GM12878 (cell line): ENCODE measurements around the gene MRGPRX4. TPM values are rescaled to one million over a fixed set of nuclear protein-coding genes. Genes with fewer than 3 reads are reported as not detected.

Experiments
- ATAC-seq: fragments of 200-7000 bp; cut with Tn5 transposase; 3 replicates; pipeline ENCODE4 v1.9.1; 2020; ENCODE audit warnings: mild to moderate bottlenecking, moderate library complexity
- BruUV-seq: library from RNA; stranded (reverse); fragments of 400-500 nt; replicated peaks from 2 replicates; lab custom pipeline; 2021; lab: Mats Ljungman, UMichigan
- CTCF ChIA-PET: fragments of 300-600 bp; sonication (Branson Sonifier 250); formaldehyde crosslinking; extraction: SDS; loops from one replicate; lab custom pipeline; 2021; ENCODE audit warnings: inconsistent platforms; lab: Yijun Ruan, JAX
- POLR2A ChIA-PET: fragments of 350-600 bp; formaldehyde crosslinking; extraction: SDS; loops from one replicate; lab custom pipeline; 2021; ENCODE audit warnings: inconsistent platforms; lab: Charles Lee
- RAD21 ChIA-PET: fragments of 300-600 bp; sonication (Branson Sonifier 250); formaldehyde crosslinking; loops from one replicate; lab custom pipeline; 2023; ENCODE audit warnings: antibody characterized with exemption; ENCODE audit not compliant: unreplicated experiment; lab: Charles Lee
- SMC1A ChIA-PET: fragments of 300-600 bp; sonication (Branson Sonifier 250); formaldehyde crosslinking; loops from one replicate; lab custom pipeline; 2023; ENCODE audit not compliant: unreplicated experiment, uncharacterized antibody; lab: Charles Lee
- DNase-seq: peaks from one replicate; pipeline ENCODE4 v3.0.0-alpha.2; 2011; ENCODE audit warnings: low read depth, low spot score
- FAIRE-seq: peaks from 3 replicates; lab custom pipeline; 2011; peaks lifted over from hg19 to GRCh38; lab: Jason Lieb, UNC
- H2AFZ ChIP-seq: 2 replicates; pipeline ENCODE4 v1.6.0; 2011; ENCODE audit warnings: low read depth, low read length, control low read depth; ENCODE audit not compliant: control insufficient read depth
- H3K27ac ChIP-seq: 2 replicates; pipeline ENCODE4 v1.5.1; 2011; ENCODE audit warnings: control low read depth; ENCODE audit not compliant: control insufficient read depth, insufficient read depth
- H3K27me3 ChIP-seq, 2 experiments: replicated peaks in 1 of 2; 2 replicates each; pipeline versions ENCODE4 v1.6.0 to v1.6.1; 2011; ENCODE audit warnings: low read length in 1 of 2; ENCODE audit not compliant: control insufficient read depth in 2 of 2, insufficient read depth in 2 of 2
- H3K36me3 ChIP-seq, 2 experiments: 2 replicates each; pipeline ENCODE4 v1.5.1; 2011; ENCODE audit warnings: low read length in 1 of 2; ENCODE audit not compliant: control insufficient read depth in 2 of 2, insufficient read depth in 2 of 2
- H3K4me1 ChIP-seq: 2 replicates; pipeline ENCODE4 v1.6.1; 2011; ENCODE audit warnings: mild to moderate bottlenecking, low read length, moderate library complexity, mixed read lengths; ENCODE audit not compliant: control insufficient read depth, insufficient read depth
- H3K4me2 ChIP-seq: 2 replicates; pipeline ENCODE4 v1.6.0; 2011; ENCODE audit warnings: control low read depth; ENCODE audit not compliant: control insufficient read depth, insufficient read depth
- H3K4me3 ChIP-seq: fragments of 200-600 bp; sonication (generic); 2 replicates; pipeline ENCODE4 v1.5.1; 2016
- H3K79me2 ChIP-seq: 2 replicates; pipeline ENCODE4 v1.6.0; 2011; ENCODE audit warnings: low read length; ENCODE audit not compliant: control insufficient read depth, insufficient read depth
- H3K9ac ChIP-seq: 2 replicates; pipeline ENCODE4 v1.8.0; 2011; ENCODE audit warnings: low read length, control low read depth, mixed read lengths; ENCODE audit not compliant: control insufficient read depth, insufficient read depth
- H3K9me3 ChIP-seq: replicated peaks from 3 replicates; pipeline ENCODE4 v1.5.1; 2011; ENCODE audit warnings: mild to moderate bottlenecking, low read length; ENCODE audit not compliant: control insufficient read depth, insufficient read depth
- H4K20me1 ChIP-seq: 2 replicates; pipeline ENCODE4 v1.6.0; 2011; ENCODE audit not compliant: control insufficient read depth, insufficient read depth
- ASH2L ChIP-seq: fragments of 300-600, 200-600 bp; sonication (generic); IDR thresholded peaks from 2 replicates; pipeline ENCODE4 v1.6.1; 2017; ENCODE audit warnings: low read depth, mild to moderate bottlenecking, borderline replicate concordance
- CHD1 ChIP-seq: IDR thresholded peaks from 2 replicates; pipeline ENCODE4 v1.6.1; 2012; ENCODE audit warnings: low read depth, low read length, improper control_type of control experiment
- DPF2 ChIP-seq: fragments of 450-650 bp; IDR thresholded peaks from 2 replicates; pipeline ENCODE4 v1.6.1; 2017; ENCODE audit warnings: mild to moderate bottlenecking
- EP300 ChIP-seq, 2 experiments: fragments of 150-350 bp in 1 of 2; IDR thresholded peaks; 2 replicates each; pipeline ENCODE4 v1.6.1; 2011 to 2012; ENCODE audit warnings: low read depth in 2 of 2, low read length in 2 of 2, borderline replicate concordance in 1 of 2, improper control_type of control experiment in 1 of 2, inconsistent platforms in 1 of 2; ENCODE audit not compliant: control insufficient read depth in 1 of 2
- FOXM1 ChIP-seq: IDR thresholded peaks from 2 replicates; pipeline ENCODE4 v1.6.1; 2012; ENCODE audit warnings: low read depth, mild to moderate bottlenecking, inconsistent platforms, low read length, moderate library complexity
- IRF4 ChIP-seq: IDR thresholded peaks from 2 replicates; pipeline ENCODE4 v1.6.1; 2011; ENCODE audit warnings: low read depth, low read length
- JUND ChIP-seq: IDR thresholded peaks from 2 replicates; pipeline ENCODE4 v1.6.1; 2012; ENCODE audit warnings: low read depth, mild to moderate bottlenecking, low read length, improper control_type of control experiment, moderate library complexity
- KLF5 ChIP-seq: fragments of 450-650 bp; IDR thresholded peaks from 2 replicates; pipeline ENCODE4 v1.6.1; 2014; ENCODE audit warnings: mild to moderate bottlenecking; ENCODE audit not compliant: partially characterized antibody
- NFIC ChIP-seq: IDR thresholded peaks from 2 replicates; pipeline ENCODE4 v1.6.1; 2012; ENCODE audit warnings: low read depth, mild to moderate bottlenecking, inconsistent platforms, low read length, moderate library complexity
- PKNOX1 ChIP-seq: fragments of 450-650 bp; IDR thresholded peaks from 2 replicates; pipeline ENCODE4 v1.6.1; 2016; ENCODE audit warnings: mild to moderate bottlenecking
- SMAD1 ChIP-seq: fragments of 450-650 bp; IDR thresholded peaks from 2 replicates; pipeline ENCODE4 v1.6.1; 2018; ENCODE audit warnings: mild to moderate bottlenecking, low read depth; ENCODE audit not compliant: partially characterized antibody
- SMARCA5 ChIP-seq: fragments of 450-650 bp; IDR thresholded peaks from 2 replicates; pipeline ENCODE4 v1.6.1; 2017; ENCODE audit warnings: mild to moderate bottlenecking
- SP1 ChIP-seq: IDR thresholded peaks from one replicate; pipeline ENCODE4 v1.6.1; 2011; ENCODE audit warnings: low read depth, low read length
- TCF12 ChIP-seq: IDR thresholded peaks from 2 replicates; pipeline ENCODE4 v1.6.1; 2011; ENCODE audit warnings: low read depth, mild to moderate bottlenecking, low read length
- WRNIP1 ChIP-seq: IDR thresholded peaks from 2 replicates; pipeline ENCODE4 v1.6.1; 2011; ENCODE audit warnings: low read depth, low read length, improper control_type of control experiment, borderline replicate concordance
- ZBTB33 ChIP-seq: fragments of 450-650 bp; IDR thresholded peaks from 2 replicates; pipeline ENCODE4 v1.6.1; 2017; ENCODE audit warnings: mild to moderate bottlenecking
- WGBS: methylation state at CpG from one replicate; pipeline ENCODE4 v1.1.6; 2016; ENCODE audit warnings: low lambda C conversion rate; ENCODE audit not compliant: insufficient replicate concordance, insufficient coverage; ENCODE audit errors: missing lambda C conversion rate; 5-methylcytosine and 5-hydroxymethylcytosine counted together
- in situ Hi-C: fragments of 300-500 bp; cut with MboI; formaldehyde crosslinking; loops from 9 replicates; pipeline ENCODE4 v1.14.3; 2018; ENCODE audit warnings: mixed read lengths
- intact Hi-C: fragments of 100-400 bp; cut with micrococcal nuclease; formaldehyde crosslinking; loops from one replicate; pipeline ENCODE4 v1.14.2; 2022; ENCODE audit not compliant: unreplicated experiment
- polyA plus RNA-seq, 11 experiments: library from polyadenylated mRNA; depleted of rRNA in 4 of 11; unstranded in 6 of 11; stranded (reverse) in 5 of 11; fragments of >200 nt; fragmentation: Nextera tagmentation in 4 of 11; fragmentation: Illumina TruSeq in 1 of 11; extraction: Ambion mirVana in 4 of 11; extraction: Trizol in 1 of 11; gene quantifications; 1 replicate in 1 of 11; 2 replicates in 10 of 11; pipeline versions ENCODE4 v1.2.1 to v1.2.3, GENCODE V29; 2011 to 2016; ENCODE audit warnings: inconsistent platforms in 2 of 11, missing spikeins in 2 of 11, low read depth in 1 of 11
- total RNA-seq, 4 experiments: library from RNA; depleted of rRNA in 3 of 4; stranded (reverse); fragments of >200 nt in 3 of 4; fragmentation: Illumina TruSeq in 1 of 4; extraction: Trizol in 1 of 4; gene quantifications; 2 replicates each; pipeline versions ENCODE4 v1.2.1 to v1.2.3, GENCODE V29; 2013 to 2021

MRGPRX4 gene
- total and polyA plus RNA-seq, 10 of the 15 experiments (the other 5 are each of a cell fraction or from before 2014, with no cell fraction given) = not detected

DNA sequence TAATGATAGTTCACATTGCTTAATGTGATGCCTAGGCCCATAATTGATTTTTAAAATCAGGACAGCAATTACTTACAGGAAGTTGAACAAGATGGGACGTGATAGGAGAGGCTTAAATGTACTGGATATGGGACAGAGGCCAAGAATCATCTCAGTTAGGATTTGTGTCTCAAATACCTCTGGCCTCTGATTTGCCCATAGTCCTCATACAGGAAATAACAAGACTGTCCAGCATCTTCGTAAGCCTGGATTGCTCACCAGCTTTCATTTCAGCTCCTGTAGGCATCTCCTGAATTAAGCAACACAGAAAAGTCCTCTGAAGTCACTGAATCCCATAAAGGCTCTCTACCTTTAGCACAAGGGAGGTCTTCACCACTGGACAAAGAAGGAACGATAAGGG, 40.3 kb upstream of the MRGPRX4 start, which contains the start of gene MRGPRX3:
Gene MRGPRX3 (plus strand): TSS at position 231 of the 400 bp plus-strand sequence. CDS start 4,632 bp downstream, outside the sequence.
- no peaks in the 10 kb centered on the region for H3K79me2 ChIP-seq
- H2AFZ ChIP-seq = no peak within 1 kb of the TSS
- H3K4me3 ChIP-seq = no peak within 1 kb of the TSS
- TF ChIP-seq NFIC (no peak), CHD1 (no peak), SMAD1 (no peak), SMARCA5 (no peak), FOXM1 (no peak), PKNOX1 (no peak), WRNIP1 (no peak), IRF4 (no peak), KLF5 (no peak), ZBTB33 (no peak), DPF2 (no peak), EP300 (IDR thresholded peaks at IDR 0.05; ENCODE audit: borderline replicate concordance in 1 of 2, control insufficient read depth in 1 of 2, low read depth in 2 of 2, low read length in 2 of 2) (no peak), ASH2L (no peak), TCF12 (no peak), SP1 (no peak), JUND (no peak)
- TF ChIP-seq, all 136 proteins: peak for 0
- ChIA-PET RAD21 (no interaction called here), CTCF (no interaction called here), POLR2A (no interaction called here), SMC1A (no interaction called here)
- no peaks in the 10 kb centered on the region for H3K9me3 ChIP-seq
- no peaks in the 10 kb centered on the region for H3K27me3 ChIP-seq
- H3K4me1 ChIP-seq = no peaks in the 10 kb centered on the region
- in situ Hi-C loops (no loop called here), intact Hi-C loops (no loop called here)
- DNase-seq (no peak), ATAC-seq (no peak), FAIRE-seq (no peak)
- BruUV-seq = no TSS peak
- H3K4me2 ChIP-seq = no peak within 1 kb of the TSS
- H3K27ac ChIP-seq = no peak within 1 kb of the TSS
- 35% methylated on average over 3 of the region's 3 CpGs for WGBS
- no peaks in the 10 kb centered on the region for H4K20me1 ChIP-seq
- no peaks in the 10 kb centered on the region for H3K36me3 ChIP-seq
- H3K9ac ChIP-seq = no peak within 1 kb of the TSS
